ENCODE results near the gene TMC5.

Gene TMC5

DNA sequence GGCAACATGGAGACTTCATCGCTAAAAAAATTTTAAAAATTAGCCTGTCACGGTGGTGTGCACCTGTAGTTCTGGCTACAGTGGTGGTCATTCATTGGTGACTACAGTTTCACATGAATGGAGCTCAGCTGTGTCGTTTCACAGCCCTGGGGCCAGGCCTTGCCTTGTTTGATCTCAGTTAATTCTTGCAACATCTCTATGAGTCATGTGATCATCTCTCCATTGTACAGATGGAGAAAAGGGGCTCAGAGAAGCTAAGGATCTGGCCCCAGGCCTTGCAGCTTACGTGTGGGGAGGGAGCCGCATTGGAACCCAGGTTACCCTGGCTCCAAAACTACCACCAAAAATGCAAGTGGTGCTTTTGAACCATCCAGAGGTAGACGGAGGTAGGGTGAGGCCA, 54.8 kb downstream of the TMC5 start:
- TF ChIP-seq, protein P1, sequence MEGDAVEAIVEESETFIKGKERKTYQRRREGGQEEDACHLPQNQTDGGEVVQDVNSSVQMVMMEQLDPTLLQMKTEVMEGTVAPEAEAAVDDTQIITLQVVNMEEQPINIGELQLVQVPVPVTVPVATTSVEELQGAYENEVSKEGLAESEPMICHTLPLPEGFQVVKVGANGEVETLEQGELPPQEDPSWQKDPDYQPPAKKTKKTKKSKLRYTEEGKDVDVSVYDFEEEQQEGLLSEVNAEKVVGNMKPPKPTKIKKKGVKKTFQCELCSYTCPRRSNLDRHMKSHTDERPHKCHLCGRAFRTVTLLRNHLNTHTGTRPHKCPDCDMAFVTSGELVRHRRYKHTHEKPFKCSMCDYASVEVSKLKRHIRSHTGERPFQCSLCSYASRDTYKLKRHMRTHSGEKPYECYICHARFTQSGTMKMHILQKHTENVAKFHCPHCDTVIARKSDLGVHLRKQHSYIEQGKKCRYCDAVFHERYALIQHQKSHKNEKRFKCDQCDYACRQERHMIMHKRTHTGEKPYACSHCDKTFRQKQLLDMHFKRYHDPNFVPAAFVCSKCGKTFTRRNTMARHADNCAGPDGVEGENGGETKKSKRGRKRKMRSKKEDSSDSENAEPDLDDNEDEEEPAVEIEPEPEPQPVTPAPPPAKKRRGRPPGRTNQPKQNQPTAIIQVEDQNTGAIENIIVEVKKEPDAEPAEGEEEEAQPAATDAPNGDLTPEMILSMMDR (IDR thresholded peaks at IDR 0.05; ENCODE audit: extremely low read depth, insufficient read depth, missing control alignments), result no peak
- DNase-seq (ENCODE audit: low spot score), result no peak
- in situ Hi-C loops (cut with MboI; ENCODE audit: low pct_unique_long_range_greater_than_20kb, low sequenced_read_pairs, unreplicated experiment), result no loop called here

DNA sequence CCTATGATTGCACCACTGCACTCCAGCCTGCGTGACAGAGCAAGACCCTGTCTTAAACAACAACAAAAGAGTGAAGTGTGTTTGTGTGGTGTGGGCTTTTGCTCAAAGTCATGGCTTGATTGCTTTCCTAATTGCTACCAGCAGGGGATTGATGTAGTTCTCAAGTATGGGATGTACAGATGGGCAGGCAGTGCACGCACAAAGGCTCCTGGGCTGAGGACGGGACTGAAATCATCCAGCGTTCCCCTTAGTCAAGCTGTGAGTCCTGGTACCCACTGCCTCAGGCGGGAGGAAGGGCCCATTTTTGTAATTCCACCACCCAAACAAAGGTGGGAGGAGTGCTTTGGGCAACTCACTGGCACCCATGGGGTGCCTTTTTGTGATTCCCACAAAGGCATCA, 56.9 kb downstream of the TMC5 start:
- DNase-seq (ENCODE audit: low spot score), result no peak
- in situ Hi-C loops (cut with MboI; ENCODE audit: low pct_unique_long_range_greater_than_20kb, low sequenced_read_pairs, unreplicated experiment), result no loop called here
- TF ChIP-seq, protein P1 (IDR thresholded peaks at IDR 0.05; ENCODE audit: extremely low read depth, insufficient read depth, missing control alignments), result no peak

- TF ChIP-seq, protein P1 (IDR thresholded peaks at IDR 0.05; ENCODE audit: extremely low read depth, insufficient read depth, missing control alignments), result no peak
- DNase-seq (ENCODE audit: low spot score), result no peak
- in situ Hi-C loops (cut with MboI; ENCODE audit: low pct_unique_long_range_greater_than_20kb, low sequenced_read_pairs, unreplicated experiment), result no loop called here
These were observed 60.8 kb downstream of the TMC5 start for GRCh38 chr16:19478505-19478904.

- no peak for DNase-seq (ENCODE audit: low spot score)
- in situ Hi-C loops (cut with MboI; ENCODE audit: low pct_unique_long_range_greater_than_20kb, low sequenced_read_pairs, unreplicated experiment), result no loop called here
- TF ChIP-seq, protein P1 (IDR thresholded peaks at IDR 0.05; ENCODE audit: extremely low read depth, insufficient read depth, missing control alignments), result no peak
These were observed 61.6 kb downstream of the TMC5 start for GRCh38 chr16:19479302-19479721.

- TF ChIP-seq, protein P1 (IDR thresholded peaks at IDR 0.05; ENCODE audit: extremely low read depth, insufficient read depth, missing control alignments), result no peak
- in situ Hi-C loops (cut with MboI; ENCODE audit: low pct_unique_long_range_greater_than_20kb, low sequenced_read_pairs, unreplicated experiment), result no loop called here
- DNase-seq (ENCODE audit: low spot score), result no peak
These were observed 63.6 kb downstream of the TMC5 start for GRCh38 chr16:19481296-19481695.

DNA sequence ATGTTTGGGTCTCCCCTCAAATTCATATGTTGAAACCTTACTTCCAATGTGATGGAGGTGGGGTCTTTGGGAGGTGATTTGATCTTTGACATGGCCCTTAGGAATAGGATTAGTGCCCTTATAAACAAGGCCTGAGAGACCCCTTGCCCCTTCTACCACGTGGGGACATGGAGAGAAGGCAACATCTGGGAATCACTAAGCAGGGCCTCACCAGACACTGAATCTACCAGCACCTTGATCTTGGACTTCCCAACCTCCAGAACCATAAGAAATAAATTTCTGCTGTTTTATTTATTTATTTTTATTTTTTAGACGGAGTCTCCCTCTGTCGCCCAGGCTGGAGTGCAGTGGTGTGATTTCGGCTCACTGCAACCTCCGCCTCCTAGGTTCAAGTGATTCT, 64.1 kb downstream of the TMC5 start:
- DNase-seq (ENCODE audit: low spot score), result no peak
- TF ChIP-seq, protein P1 (IDR thresholded peaks at IDR 0.05; ENCODE audit: extremely low read depth, insufficient read depth, missing control alignments), result no peak
- in situ Hi-C loops (cut with MboI; ENCODE audit: low pct_unique_long_range_greater_than_20kb, low sequenced_read_pairs, unreplicated experiment), result no loop called here

GRCh38 chr16:19482291-19482690, 64.6 kb downstream of the TMC5 start:
- DNase-seq (ENCODE audit: low spot score), result no peak
- TF ChIP-seq, protein P1 (IDR thresholded peaks at IDR 0.05; ENCODE audit: extremely low read depth, insufficient read depth, missing control alignments), result no peak
- in situ Hi-C loops (cut with MboI; ENCODE audit: low pct_unique_long_range_greater_than_20kb, low sequenced_read_pairs, unreplicated experiment), result no loop called here

Data from GM13977 (cell line).